ENCODE data around the gene C2CD5.

GRCh38 chr12:22543246-22544037 is 900 bp downstream of the C2CD5 start:
- TF ChIP-seq POLR2A (IDR thresholded peaks at IDR 0.05; ENCODE audit: low read length) (no peak), GATA1 (IDR thresholded peaks at IDR 0.05; ENCODE audit: low read depth, low read length) (no peak)
